ENCODE measurements around the gene KIF9. TPM values are rescaled to one million over a fixed set of nuclear protein-coding genes. Genes with fewer than 3 reads are reported as not detected.

Gene KIF9
- total and polyA plus RNA-seq, 2 of the 8 experiments (the other 6 are each of a cell fraction or from before 2014, with no cell fraction given) = 5.0 to 8.0 TPM

DNA sequence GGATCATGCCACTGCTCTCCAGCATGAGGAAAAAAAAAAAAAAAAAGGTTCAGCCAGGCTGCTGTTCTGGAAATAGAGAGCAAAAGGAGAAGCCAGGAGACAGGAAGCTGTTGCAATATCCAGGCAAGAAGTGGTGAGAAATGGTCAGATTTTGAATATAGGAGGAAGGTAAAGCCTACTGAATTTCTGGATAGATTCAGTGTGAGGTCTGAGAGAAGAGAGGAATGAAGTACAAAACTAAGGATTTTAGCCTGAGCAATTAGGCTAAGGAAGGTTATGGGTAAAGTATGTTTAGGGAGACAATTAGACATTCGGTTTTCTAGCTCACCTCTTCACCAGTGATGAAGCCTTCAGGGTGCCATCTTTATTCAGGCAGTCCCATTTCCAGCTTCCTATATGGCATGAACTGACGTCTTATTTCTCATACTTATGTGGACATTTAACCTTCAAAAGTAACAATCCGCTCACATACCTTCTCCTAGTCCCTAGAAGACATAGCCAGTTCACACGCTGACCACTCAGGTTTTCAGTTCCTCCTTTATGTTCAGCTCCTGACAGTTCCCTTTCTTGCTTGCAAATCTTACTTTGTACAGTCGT, 57.2 kb downstream of the KIF9 start:
- no peaks in the 10 kb centered on the region for H3K79me1 ChIP-seq (ENCODE audit: low read depth, low read length)
- H2BK120ac ChIP-seq (replicated peaks; ENCODE audit: low read depth, low read length) = no peak overlapping the region
- H3K27me3 ChIP-seq (replicated peaks in 1 of 4; ENCODE audit: control insufficient read depth in 3 of 4, extremely low read depth in 1 of 4, insufficient read depth in 3 of 4, low read length in 3 of 4) = no peaks in the 10 kb centered on the region
- no peak overlapping the region for H3K23ac ChIP-seq (ENCODE audit: insufficient read length)
- no peak overlapping the region for H2AK5ac ChIP-seq (ENCODE audit: low read depth, low read length)
- no peak overlapping the region for H2AFZ ChIP-seq (ENCODE audit: low read length)
- H2BK20ac ChIP-seq (ENCODE audit: low read length) = no peak overlapping the region
- no peak overlapping the region for H3K4ac ChIP-seq (replicated peaks; ENCODE audit: insufficient read length, low read depth, low read length)
- peaks cover 0 to 2% (median 0%) of the 10 kb centered on the region in 4 experiments; a peak in 1 of 7 replicates for H3K4me1 ChIP-seq (replicated peaks in 1 of 4; ENCODE audit: control insufficient read depth in 3 of 4, insufficient read depth in 4 of 4, low read length in 3 of 4)
- DNase-seq (ENCODE audit: low read depth in 1 of 2, low spot score in 2 of 2) = no peak
- no peaks in the 10 kb centered on the region for H3K36me3 ChIP-seq (ENCODE audit: control insufficient read depth in 2 of 4, insufficient read depth in 4 of 4, low read length in 3 of 4)
- H3K27ac ChIP-seq (ENCODE audit: low read depth, low read length) = no peak overlapping the region
- no peak overlapping the region for H3K18ac ChIP-seq (ENCODE audit: extremely low read depth, low read length)
- H3K56ac ChIP-seq (replicated peaks; ENCODE audit: insufficient read length, low read depth, low read length) = no peak overlapping the region
- TF ChIP-seq GTF2F1 (IDR thresholded peaks at IDR 0.05; ENCODE audit: borderline replicate concordance, low read depth, low read length) (no peak), TCF12 (IDR thresholded peaks at IDR 0.05; ENCODE audit: low read depth, low read length) (no peak), RXRA (IDR thresholded peaks at IDR 0.05; ENCODE audit: insufficient read depth, low read depth, low read length) (no peak), EGR1 (IDR thresholded peaks at IDR 0.05; ENCODE audit: borderline replicate concordance, low read depth, low read length) (no peak), JUN (IDR thresholded peaks at IDR 0.05; ENCODE audit: low read depth, low read length) (no peak)
- TF ChIP-seq, protein P1, sequence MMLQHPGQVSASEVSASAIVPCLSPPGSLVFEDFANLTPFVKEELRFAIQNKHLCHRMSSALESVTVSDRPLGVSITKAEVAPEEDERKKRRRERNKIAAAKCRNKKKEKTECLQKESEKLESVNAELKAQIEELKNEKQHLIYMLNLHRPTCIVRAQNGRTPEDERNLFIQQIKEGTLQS (IDR thresholded peaks at IDR 0.05; ENCODE audit: insufficient read depth, low read depth, low read length) = no peak
- H4K20me1 ChIP-seq (replicated peaks in 1 of 2; ENCODE audit: control insufficient read depth in 1 of 2, insufficient read depth in 2 of 2, low read length in 2 of 2) = no peaks in the 10 kb centered on the region
- 79% methylated on average over 5 of the region's 5 CpGs; no CpG with 5 or more reads in 1 of the 2 experiments for WGBS, 2 experiments (ENCODE audit: extremely low coverage in 1 of 2, insufficient coverage in 1 of 2, insufficient read length in 1 of 2, insufficient replicate concordance in 2 of 2, low coverage in 1 of 2, low lambda C conversion rate in 2 of 2, missing lambda C conversion rate in 1 of 2)
- POLR2A ChIA-PET (ENCODE audit: partially characterized antibody) = interaction anchor here (0.6 kb wide), 1 partner anchor 13 kb away, joined by 3 read pairs; no protein-coding TSS in a partner anchor
- H3K79me2 ChIP-seq (ENCODE audit: control insufficient read depth in 1 of 2, insufficient read depth in 2 of 2, low read length in 2 of 2) = no peaks in the 10 kb centered on the region
- H3K9ac ChIP-seq (replicated peaks in 1 of 4; ENCODE audit: extremely low read depth in 1 of 4, low read depth in 3 of 4, low read length in 3 of 4) = no peak overlapping the region
- H4K8ac ChIP-seq (ENCODE audit: extremely low read depth, insufficient read depth, low read length) = no peak overlapping the region
- H3K14ac ChIP-seq (ENCODE audit: insufficient read length) = no peak overlapping the region
- no peaks in the 10 kb centered on the region for H3K9me3 ChIP-seq (ENCODE audit: insufficient read depth in 2 of 2, low read depth in 1 of 2, low read length in 1 of 2)
- H2BK12ac ChIP-seq (ENCODE audit: low read depth, low read length) = no peak overlapping the region
- H4K91ac ChIP-seq (replicated peaks; ENCODE audit: insufficient read length, low read length) = no peak overlapping the region
- no peak overlapping the region for H2BK5ac ChIP-seq (ENCODE audit: low read depth, low read length)
- H2BK15ac ChIP-seq (ENCODE audit: low read length) = no peak overlapping the region
- no peak overlapping the region for H3K4me2 ChIP-seq (ENCODE audit: insufficient read depth in 1 of 2, low read depth in 2 of 2, low read length in 2 of 2)
- H3K4me3 ChIP-seq (ENCODE audit: extremely low read depth in 1 of 4, insufficient read depth in 2 of 4, low read depth in 3 of 4, low read length in 4 of 4) = no peak overlapping the region
- FAIRE-seq = no peak
- CTCF ChIA-PET (ENCODE audit: partially characterized antibody) = interaction anchor here (0.6 to 1.4 kb wide), 2 partner anchors 144 to 1754 kb away, joined by 4 read pairs; no protein-coding TSS in a partner anchor
- H3K23me2 ChIP-seq (ENCODE audit: low read depth, low read length) = peaks cover under 1% of the 10 kb centered on the region; the same call in 1 of the 2 replicates
- no peak overlapping the region for H4K5ac ChIP-seq (ENCODE audit: insufficient read length, low read depth, low read length)
